Measurements from ENCODE around the gene ACVR1B.

The ACVR1B gene

DNA sequence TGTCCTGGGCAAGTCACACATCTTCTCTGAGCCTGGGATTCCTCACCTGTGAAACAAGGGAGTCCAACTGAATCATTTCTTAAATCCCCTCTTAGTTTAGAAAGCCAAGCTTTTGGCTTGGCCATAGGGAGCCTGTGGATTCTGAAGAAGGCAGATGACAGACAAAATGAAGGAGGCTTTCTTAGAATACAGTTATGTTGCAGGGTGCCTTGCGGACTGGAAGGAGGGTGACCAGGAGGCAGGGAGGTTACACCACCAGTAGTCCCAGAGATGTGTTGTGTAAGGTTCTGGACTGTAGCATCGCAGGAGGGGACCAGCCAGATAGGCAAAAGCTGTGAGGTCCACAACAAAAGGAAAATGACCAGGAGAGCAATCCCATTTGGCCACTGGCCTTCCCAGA lies 8.2 kb upstream of the ACVR1B start:
- DNase-seq (ENCODE audit: low spot score) = peak; percentile 31

DNA sequence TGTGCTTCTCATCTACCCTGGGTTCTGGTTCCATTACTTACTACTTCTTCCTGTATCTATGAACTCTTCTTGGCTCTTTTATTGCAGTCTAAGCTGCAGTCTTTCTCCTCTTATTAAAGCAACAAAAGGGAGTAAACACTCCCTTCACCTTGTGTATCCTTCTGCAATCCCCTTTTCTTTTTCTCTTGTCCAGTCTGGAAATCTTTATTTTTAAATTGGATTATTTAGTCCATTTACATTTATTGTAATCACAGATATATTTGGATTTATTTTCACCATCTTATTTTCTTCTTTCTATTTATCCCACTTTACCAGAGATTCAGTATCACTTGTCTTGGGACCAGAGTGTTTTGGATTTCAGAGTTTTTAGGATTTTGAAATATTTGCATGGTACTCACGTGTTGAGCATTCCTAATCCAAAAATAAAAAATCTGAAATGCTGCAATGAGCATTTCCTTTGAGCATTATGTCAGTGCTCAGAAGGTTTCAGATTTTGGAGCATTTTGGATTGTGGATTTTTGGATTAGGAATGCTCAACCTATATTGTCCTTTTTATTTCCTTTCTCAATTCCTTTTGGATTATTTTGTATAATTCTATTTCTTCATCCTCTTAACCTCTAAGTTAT lies 6.8 kb upstream of the ACVR1B start:
- DNase-seq (ENCODE audit: low spot score) = no peak

DNA sequence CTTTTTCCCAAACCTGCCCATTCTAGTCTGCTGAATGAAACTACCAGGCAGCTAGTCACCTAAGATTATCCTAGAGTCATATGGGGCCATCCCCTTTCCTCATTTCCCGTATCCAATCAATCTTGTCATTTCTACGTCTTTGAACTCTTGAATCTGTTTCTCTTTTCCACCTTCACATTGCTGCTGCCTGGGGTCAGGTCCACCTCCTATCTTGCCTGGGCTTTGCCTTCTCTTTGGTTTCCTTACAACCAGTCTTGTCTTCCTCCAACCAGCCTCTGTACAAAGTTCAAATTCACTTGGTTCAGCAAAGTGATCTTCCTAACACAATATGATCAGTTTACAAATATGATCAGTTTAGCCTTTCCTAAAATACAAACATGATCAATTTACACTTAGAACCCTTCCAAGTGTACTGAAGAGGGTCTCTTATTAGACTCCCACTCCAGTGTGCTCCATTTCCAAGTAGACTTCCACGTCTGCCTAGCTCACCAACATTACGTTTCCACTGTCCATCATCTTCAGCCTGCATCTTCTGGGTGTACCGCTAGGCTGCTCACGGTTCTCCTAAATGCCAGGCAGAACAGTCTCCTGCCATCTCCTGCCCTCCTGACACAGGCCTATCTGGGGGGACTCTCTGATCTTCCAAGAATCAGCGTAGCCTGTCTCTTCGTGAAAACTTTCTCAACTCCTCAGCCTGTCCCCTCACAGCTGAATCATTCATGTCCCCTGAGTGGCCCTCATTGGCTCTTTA lies 4.1 kb upstream of the ACVR1B start:
- DNase-seq (ENCODE audit: low spot score) = peak; percentile 28

DNA sequence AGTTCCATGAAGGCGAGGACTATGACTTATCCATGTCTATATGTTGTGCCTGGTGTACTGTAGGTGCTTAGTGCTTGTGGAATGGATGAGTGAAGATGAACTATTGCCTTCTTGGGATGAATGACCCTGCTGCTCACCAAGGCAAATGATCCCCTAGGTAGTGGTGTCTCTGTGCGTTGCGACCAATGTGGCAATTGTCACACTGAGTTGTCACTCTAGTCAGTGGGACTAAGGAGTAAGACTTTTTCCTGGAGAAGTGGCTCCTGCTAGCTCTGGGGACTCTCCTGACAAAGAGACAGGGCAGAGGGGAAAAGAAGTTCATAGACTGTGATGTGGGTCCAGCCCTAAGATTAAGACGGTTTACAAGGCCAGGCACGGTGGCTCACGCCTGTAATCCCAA lies 3.4 kb upstream of the ACVR1B start:
- peak; percentile 36 for DNase-seq (ENCODE audit: low spot score)

DNA sequence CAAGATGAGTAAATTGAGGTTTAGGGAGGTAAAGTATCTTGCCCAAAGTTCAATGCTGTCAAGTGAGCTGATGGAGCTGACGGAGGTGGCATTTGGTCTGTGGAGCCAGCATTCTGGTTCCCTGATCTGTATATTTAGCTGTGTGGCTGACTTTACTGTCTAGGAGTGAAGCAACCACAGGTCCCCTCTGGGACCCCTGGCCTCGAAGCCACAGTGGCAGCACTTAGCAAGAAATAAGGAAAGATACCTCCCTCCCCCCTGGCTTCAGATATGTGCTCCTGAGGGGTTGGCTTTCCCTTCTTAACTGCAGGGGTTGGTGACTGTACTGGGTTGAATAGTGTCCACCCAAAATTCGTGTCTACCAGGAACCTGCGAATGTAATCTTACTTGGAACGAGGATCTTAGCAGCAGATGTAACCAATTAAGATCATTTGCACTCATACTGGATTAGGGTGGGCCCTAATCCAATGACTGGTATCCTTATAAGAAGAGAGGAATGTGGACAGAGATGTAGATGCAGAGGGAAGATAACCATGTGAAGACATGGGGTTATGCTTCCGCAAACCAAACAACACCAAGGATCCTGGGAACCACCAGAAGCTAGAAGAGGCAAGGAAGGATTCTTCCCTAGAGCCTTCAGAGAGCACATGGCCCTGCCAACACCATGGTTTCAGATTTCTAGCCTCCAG lies 2.0 kb upstream of the ACVR1B start:
- peak; percentile 41 for DNase-seq (ENCODE audit: low spot score)

DNA sequence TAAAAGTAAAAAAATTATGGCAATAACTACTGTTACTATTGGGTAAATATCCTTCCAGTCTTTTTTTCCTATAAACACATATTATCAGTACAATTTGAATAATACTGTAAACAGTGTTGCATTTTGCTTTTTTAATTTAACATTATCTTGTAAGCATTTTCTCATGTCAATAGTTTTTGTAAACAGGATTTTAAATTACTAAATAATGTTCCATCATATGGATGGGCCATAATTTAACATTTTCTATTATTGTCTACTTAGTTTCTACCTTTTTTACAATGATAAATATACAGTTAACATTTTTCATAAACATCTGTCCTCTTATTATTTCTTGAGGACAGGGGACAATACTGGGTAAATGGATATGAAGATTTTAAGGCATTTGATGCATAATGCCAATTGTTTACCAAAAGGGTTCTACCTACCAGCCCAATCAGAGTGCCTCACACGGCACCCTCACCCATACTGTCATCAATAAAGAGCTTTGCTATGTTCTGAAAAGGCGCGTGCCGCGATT lies 759 bp upstream of the ACVR1B start:
- no peak for DNase-seq (ENCODE audit: low spot score)

DNA sequence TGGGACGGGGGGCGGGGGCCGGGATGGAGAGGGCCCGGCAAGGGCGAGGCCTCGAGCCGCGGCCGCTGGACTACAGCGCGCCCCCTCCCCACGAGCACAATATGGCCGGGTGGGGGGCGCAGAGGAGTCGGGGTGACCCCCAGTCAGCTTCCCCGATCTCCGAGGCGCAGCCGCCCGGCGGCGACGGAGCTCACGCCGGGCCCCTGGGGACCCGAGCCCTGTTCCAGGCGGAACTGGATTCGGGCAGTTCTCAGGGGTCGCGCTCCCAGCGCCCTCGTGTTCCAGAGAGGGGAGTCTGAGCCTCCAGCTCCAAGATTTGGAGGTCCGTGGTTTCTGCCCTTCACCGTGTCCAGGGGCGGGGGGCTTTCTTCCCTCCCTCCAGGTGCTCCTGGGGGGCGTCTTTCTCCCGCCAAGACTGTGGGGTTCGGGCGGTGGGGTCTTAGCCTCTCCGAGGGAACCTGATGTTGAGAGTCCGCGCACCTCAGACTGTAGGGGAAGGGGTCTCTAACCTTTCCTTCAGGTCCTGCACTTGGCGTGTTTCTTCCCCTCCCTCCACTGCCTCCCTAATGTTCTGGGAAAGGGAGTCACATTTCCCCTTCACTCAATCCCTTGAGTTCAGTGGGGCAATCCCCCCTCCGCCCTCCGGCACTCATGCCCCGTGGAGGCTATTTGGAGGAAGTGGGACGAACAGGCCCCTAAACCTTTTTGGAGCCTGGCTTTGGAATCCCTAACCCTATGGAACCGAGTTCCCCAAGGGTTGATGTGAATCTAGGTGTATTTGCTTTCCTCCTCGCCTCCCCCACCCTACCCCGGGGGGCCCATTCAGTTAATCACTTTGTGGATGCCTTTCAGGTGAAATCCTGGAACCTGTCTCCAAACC lies 584 bp downstream of the ACVR1B start:
- peak; percentile 84 for DNase-seq (ENCODE audit: low spot score)

DNA sequence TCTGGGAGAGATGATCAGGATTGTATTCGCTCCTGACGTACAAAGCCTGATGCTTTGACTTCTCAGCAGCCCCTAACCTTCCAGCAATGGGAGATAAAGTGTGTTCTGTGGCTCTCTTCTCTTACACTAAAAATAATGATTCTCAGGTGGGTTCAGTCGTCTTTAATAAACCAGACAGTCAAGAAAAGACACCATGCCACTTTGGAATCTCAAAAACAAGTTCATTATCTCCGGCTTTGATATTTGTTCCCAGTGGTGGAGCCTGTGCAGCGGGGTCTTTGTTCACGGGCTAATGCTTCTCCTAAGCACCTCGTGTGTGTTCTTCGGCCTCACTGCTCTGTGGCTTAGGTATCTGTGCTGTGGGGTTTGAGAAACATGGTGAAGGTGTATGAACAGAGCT lies 1.6 kb downstream of the ACVR1B start:
- no peak for DNase-seq (ENCODE audit: low spot score)

DNA sequence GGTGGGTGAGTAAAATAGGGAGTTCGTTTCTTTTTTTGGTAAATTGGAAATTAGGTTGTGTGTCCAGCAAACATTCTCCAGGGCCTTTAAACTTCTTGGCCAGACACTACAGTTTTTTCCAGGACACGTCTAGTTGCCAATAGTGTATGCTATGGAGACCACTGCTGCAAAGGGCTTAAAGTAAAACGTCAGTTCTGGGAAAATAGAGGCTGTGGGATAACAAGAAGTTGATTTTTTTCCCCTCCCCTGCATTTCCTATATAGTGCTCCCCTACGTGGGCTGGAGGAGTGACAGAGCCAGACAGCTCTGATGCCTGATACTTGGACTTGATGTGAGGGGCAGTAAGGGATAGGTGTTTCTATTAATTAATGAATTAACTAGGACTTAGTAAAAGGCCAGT lies 2.4 kb downstream of the ACVR1B start:
- DNase-seq (ENCODE audit: low spot score) = no peak

DNA sequence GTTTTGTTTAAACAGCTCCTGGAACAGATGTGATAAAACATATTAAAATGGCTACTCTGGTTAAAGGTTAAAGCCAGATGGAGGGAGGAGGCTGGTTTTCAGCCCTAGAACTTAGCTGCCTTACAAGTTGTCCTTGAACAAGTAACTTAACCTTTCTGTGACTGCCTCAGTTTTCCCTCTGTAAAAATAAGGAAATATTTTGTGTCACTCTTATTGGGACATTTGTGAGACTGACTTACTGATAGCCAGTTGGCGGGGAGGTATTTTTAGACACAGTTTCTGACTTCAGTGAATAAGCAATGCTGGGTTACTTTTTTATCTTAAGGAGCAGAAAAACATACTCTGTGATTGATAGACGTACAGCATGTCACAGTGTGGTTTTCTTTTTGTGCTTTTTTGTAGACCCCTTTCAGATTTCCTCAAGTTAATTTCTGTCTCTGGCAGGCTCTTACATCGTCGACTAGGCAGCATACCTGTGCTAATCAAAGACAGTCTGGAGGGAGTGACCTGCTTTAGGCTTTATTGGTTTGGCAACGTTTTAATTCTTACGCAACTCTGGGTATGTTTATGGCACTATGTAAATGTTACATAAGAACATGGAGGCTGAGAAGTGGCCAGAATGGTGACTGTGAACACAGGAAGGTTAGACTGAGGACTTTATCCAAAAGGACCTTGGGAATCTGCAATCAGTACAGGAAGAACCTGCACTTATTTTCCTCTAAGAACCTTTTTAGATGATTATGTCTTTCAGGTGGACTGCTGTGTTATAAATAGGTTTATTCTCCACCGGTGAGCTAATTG lies 3.3 kb downstream of the ACVR1B start:
- no peak for DNase-seq (ENCODE audit: low spot score)

DNA sequence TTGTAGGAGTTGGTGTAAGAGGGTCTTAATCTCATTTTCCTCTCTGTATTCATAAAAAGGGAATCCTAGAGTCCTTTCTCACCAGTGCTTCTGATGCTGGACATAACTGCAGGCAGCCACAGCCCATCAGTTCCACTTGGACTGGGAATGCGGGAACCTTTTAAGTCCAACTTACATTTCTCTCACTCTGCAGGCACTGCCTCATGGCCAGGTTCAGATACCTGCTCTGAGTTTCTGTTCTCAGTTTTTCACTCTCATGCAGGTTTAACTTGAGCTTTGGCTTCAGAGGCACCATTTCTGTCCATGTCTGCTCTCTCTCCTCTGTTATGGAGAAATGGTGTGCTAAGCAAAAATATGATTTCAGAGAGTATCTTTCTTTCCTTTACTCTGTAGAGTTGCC lies 4.2 kb downstream of the ACVR1B start:
- no peak for DNase-seq (ENCODE audit: low spot score)

DNA sequence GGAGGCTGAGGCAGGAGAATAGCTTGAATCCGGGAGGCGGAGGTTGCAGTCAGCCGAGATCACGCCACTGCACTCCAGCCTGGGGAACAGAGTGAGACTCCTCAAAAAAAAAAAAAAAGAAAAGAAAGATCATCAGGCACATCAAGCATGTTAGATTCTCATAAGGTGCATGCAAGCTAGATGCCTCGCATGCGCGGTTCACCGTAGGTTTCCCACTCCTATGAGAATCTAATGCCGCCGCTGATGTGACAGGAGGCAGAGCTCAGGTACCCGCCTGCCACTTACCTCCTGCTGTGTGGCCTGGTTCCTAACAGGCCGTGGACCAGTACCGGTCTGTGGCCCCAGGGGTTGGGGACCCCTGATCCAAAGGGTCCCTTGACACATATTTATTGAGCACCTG lies 7.0 kb downstream of the ACVR1B start:
- no peak for DNase-seq (ENCODE audit: low spot score)

DNA sequence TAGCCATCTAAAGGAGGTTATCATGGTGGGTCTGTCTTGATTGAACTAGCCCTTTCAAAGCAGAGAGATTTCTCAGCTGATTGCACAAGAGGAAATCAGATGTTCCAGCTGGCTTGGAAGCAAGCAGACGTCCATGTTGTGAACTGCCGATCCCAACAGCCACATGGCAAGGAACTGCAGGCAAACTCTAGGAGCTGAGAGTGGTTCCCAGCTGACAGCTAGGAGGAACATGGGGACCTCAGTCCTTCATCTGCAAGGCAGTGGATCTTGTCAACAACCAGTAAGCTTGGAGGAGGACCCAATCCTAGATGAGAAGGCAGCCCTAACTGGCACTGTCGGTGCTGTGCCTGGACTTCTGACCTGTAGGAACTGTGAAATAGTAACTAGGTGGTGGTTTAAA lies 7.7 kb downstream of the ACVR1B start:
- DNase-seq (ENCODE audit: low spot score) = no peak

DNA sequence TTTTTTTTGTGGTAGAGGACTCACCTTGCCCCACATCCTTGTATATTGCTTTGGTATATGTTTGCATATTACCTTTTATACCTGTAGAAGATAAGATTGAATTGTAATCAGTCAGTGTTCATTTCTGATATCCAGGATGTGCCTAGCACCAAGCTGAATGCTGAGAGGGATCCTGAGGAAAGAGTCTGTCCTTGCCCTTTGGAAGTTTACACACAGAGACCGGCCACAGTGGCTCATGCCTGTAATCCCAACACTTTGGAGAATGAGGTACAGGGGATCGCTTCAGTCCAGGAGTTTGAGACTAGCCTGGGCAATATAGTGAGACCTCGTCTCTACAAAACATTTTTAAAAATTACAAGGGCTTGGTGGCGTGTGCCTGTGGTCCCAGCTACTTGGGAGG lies 8.4 kb downstream of the ACVR1B start:
- DNase-seq (ENCODE audit: low spot score) = no peak

DNA sequence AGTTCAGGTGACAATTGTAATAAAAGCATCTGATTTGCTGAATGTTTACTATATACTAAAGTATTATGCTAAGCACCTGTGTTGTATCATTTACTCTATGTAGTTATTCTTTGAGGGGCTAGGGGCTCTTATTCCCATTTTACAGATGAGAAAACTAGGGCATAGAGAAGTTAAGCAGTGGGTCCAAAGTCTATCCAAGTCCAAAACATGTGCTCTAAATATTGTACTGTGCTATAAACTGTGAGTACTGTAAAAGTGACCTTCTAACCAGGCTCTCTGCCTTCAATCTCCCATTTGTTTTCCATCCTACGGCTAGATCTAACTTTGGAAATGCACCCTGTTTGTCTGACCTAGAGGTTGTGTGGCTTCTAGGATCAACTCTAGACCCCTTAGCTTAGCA lies 9.0 kb downstream of the ACVR1B start:
- DNase-seq (ENCODE audit: low spot score) = no peak

DNA sequence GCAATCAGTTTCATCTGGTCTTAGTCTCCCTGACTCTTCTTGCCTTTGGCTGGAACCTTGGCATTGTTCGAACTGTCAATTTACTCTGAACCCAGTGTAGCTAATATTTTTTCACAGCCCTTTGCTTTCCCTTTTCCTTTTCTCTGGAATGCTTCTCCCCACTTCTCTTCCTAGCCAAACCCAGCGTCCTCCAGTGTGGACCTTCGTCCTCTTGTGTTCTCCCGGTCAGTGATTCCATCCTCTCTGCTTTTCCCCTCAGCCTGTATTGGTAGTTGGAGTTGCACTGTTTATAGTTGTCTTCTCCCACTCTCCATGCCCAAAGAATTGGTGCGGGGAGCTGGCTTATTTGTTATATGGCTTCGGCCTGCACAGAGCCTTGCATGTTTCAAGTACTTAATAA lies 9.4 kb downstream of the ACVR1B start:
- DNase-seq (ENCODE audit: low spot score) = no peak

DNA sequence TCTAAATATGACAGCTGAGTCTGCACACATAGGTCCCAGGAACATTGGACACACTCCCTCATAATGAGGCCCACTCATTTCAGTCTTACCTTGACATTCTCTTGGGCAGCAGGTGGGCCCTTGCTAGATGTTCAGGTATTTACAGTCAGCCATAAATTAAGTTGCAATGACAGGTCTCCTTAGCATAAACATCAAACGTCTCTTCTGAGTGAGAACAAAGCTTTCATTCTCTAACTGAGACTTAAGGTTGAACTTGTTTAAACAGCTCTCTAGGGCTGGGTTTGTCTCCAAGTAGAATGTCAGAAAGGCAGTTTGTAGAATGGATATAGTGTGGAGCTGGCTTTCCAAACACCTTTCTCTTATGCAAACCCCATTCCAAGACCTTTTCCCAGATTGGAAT lies 10.3 kb downstream of the ACVR1B start:
- DNase-seq (ENCODE audit: low spot score) = no peak

DNA sequence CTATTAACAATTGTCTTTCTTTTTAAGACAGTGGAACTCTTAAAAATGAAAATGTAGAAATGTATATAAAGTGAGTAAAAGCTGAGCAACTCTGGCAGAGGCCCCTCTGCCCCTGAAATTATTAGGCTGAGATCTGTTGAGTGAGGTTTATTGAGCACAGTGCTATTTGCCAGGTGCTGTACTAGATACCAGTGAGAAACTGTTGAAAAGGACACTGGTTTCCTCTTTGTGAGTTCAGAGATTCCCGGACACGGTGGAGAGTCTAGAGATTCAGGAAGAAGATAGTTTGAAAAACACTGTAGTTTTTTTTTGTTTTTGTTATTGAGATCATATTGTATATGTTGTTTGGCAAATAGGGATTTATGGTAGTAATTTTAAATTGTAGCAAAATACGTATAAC lies 11.2 kb downstream of the ACVR1B start:
- no peak for DNase-seq (ENCODE audit: low spot score)

DNA sequence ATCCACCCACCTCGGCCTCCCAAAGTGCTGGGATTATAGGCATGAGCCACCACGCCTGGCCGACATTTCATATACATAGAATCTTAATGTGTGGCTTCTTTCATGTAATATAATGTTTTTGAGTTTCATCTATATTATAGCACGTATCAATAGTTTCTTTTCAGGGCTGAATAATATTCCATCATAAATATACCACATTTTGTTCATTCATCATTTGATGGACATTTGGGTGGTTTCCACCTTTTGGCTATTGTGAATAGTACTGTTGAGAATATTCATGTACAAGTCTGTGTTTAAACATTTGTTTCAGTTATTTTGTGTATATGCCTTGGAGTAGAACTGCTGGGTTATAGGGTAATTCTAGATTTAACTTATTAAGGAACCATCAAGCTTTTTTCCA lies 12.0 kb downstream of the ACVR1B start:
- no peak for DNase-seq (ENCODE audit: low spot score)

DNA sequence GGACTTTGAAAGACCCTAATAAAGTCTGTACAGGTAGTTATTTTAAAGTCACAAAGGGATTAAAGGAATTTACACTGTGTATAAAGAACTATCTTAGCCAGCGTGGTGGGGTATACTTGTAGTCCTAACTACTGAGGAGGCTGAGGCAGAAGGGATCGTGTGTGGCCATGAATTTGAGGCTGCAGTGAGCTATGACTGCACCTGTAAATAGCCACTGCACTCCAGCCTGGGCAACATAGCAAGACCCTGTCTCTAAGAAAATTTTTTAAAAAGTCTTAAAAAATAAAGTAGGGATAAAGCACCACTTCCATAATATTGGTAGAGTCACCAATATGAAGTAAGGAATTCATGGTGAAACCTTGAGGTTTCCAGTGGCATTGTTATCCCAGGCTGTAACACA lies 18.1 kb downstream of the ACVR1B start:
- DNase-seq (ENCODE audit: low spot score) = no peak

DNA sequence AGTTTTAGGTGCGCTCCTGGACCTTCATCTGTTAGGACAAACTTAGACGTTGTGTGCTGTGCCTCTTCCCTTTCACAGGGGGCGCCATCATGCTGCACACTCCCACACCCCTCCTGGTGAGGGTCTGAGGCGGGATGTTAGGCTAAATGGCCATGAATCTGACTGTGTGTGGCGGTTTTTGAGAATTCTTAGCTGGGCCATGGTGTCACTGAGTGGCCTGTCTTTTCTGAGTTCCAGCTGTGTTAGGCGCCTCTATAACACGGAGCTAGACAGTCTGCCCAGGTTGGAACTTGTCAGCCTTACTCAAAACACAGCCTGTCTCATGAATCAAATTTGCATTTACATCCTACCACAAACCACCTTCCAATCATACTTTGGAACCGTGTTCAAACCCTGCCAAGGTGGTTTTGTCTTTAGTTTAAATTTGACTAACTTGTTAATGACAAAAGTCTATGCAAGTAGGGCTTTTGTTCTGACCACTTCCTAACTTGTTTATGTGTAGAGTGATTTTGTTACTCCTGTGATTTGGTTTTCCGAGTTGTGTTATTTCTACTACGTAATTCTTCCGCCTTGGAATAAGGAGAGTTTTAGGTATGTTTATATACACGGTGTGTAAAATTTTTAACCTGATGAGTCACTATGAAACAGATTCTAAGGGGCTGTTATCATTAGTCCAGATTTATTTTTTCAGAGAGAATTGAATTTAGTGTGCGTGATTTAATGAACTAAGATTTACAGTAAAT lies 19.6 kb downstream of the ACVR1B start:
- peak; percentile 71 for DNase-seq (ENCODE audit: low spot score)

Measured in ecto neural progenitor cell (in vitro differentiated cells).